Stimulated activated CD4-positive, alpha-beta T cell treated with anti-CD3 and anti-CD28 coated beads, Interleukin-1b, Interleukin-23, amount 100 ng/mL, for 24 hours (primary cell): ENCODE measurements around the gene SEC24A.
"Not testable (repeated sequence)": the region's sequence is repeated elsewhere in the genome, so short reads cannot be mapped to it uniquely, and the experiment has no call there.

ENCODE experiments used
- DNase-seq, 4 experiments: peaks; one replicate each; pipeline ENCODE4 v3.0.0-alpha.2; 2020; ENCODE audit warnings: low read depth in 4 of 4, low spot score in 1 of 4

The SEC24A gene

DNA sequence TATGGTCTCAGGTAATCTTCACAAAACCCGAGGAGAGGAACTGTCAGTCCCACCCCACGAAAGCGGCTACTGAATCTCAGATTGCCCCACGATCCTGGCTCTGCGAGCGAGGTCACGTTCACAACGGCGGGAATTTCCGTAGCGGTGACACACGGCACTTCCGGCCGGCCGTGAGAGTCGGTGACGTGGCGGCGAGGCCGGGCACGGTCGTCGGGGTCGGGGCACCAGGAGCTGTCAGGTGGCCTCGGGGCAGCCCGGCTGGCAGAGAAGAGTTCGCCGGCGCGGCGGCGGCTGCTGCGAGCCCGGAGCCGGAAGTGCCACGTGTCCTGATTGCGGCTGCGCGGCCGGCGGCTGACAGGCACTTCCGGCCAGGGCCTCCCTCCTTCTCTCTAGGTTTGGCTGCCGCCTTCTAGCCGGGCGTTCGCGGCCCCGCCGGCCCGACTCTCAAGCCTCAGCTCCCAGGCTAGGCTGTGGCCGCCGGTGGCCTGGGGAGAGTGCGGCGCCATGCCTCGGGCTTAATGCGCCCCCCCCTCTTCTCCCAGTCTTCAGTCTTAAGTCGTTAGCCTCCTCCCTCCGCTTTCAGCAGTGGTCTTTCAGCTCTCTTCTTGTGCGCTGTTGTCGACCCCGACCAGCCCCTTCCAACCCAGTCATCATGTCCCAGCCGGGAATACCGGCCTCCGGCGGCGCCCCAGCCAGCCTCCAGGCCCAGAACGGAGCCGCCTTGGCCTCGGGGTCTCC is at the start of gene SEC24A:
SEC24A (plus strand) TSS at position 361 of the 738 bp plus-strand sequence; CDS start at position 653, 292 bp downstream.
- DNase-seq, result peak; percentile 54 to 86 (median 70)

- not testable (repeated sequence) for DNase-seq
These were observed 48.8 kb upstream of the SEC24A start for GRCh38 chr5:134599820-134600219.

- no peak for DNase-seq
These were observed 48.0 kb upstream of the SEC24A start for GRCh38 chr5:134600600-134600999.

GRCh38 chr5:134603059-134603458 is 45.5 kb upstream of the SEC24A start:
- no peak for DNase-seq

DNA sequence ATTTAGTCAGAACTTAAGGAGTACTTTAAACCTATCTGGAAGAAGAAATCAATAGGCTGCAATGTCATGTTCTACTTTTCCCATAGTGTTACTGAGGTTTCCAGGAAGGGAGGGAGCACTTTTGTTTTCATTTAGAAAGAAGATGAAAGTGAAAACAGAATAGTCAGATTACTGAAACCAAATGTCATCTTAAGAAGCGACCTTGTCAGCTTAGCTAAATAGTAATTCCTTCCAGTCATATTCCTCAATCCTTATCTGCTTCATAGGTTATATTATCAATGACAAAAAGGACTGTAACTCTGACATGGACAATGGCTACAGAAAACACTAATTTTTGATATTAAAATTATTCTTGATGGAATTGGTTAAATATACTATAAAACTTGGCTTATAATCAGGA is 43.7 kb upstream of the SEC24A start:
- DNase-seq, result no peak

DNA sequence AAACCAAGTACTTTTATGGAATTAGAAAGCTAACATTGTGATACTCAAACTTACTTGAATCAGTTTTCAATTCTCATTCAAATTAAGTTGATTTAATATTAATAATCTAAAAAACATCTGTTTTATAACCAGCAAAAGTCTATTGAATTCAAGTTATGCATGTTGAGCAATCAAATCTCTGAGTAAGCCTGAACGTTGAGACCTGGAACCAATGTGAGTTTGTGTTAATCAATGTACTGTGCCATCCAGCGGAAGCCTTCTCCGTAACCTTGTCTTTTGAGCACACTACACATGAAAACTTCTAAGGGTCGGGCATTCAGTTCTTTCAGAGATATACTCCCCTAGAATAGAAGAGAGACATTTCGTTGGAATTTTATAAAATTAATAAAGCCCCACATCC is 41.9 kb upstream of the SEC24A start:
- DNase-seq, result no peak

DNA sequence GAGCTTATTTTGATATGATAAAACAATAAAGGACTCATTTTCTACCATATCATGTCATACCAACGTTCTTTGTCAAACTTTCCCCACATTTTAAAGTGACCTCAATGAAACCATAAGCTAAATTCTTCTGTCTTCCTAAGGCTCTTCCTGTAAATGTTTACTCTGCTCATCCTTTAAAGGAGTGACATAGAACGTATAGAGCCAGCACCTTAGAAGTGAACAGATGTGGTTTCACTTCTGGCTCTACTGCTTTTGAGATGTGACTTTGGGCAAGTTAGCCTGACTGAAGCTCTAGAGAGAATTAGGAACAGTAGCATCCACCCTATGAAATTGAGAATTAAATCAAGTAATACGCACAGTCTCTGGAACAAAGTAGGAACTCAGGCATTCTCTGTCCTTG is 40.0 kb upstream of the SEC24A start:
- no peak for DNase-seq

DNA sequence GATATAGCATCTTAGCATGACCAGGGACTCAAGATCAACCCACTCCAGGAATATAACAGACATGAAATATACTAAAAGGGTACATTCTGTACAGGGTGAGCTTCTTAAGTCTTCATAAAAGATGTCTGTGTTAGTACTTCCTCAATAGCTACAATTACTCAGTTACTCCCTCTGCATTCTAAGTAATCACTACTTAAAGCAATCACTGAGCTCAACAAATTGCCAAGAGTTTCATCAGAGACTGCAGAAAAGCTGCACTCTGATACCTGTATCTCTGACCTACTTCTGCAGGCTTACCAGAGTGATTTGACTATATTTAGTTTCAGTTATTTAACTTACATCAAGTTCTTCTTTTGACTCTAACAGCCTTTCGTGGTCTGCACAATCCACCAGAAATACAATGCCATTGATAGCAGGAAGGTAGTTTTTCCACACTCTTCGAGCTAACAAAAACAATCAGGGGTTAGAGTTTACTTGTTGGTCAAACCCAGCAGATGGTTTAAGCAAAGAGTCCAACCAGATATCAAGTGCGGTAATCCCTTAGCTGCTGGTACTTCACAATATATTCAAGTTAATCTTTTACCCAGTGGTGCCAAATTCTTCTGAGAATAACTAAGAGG is 39.2 kb upstream of the SEC24A start:
- no peak for DNase-seq

GRCh38 chr5:134610725-134611124 is 37.9 kb upstream of the SEC24A start:
- no peak for DNase-seq

- no peak for DNase-seq
These were observed 37.1 kb upstream of the SEC24A start for GRCh38 chr5:134611515-134611914.

- DNase-seq, result no peak
These were observed 34.0 kb upstream of the SEC24A start for GRCh38 chr5:134614450-134615085.

- DNase-seq, result no peak
These were observed 28.0 kb upstream of the SEC24A start for GRCh38 chr5:134620634-134621033.

DNA sequence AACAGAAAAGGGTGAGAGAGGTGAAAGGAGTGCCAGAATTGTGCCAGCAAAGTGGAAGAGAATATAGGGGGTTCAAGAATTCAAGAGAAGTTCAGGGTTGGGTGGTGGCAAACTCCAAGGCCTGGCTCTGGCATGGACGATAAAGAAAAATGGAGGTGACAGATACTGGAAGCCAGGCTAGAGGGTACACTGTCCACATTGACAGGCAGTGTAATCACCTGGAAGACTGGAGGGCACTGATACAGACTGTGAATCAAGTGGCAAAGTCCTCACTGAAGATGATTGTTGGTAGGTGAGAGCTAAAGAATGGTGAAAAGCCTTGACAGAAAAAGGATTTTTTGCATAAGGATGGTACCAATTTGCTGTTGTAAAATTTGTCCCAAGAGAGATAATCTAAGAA is 23.0 kb upstream of the SEC24A start:
- no peak for DNase-seq

GRCh38 chr5:134626369-134627014 is 22.1 kb upstream of the SEC24A start:
- DNase-seq, result no peak

- no peak for DNase-seq
These were observed 14.4 kb upstream of the SEC24A start for GRCh38 chr5:134634227-134634626.

DNA sequence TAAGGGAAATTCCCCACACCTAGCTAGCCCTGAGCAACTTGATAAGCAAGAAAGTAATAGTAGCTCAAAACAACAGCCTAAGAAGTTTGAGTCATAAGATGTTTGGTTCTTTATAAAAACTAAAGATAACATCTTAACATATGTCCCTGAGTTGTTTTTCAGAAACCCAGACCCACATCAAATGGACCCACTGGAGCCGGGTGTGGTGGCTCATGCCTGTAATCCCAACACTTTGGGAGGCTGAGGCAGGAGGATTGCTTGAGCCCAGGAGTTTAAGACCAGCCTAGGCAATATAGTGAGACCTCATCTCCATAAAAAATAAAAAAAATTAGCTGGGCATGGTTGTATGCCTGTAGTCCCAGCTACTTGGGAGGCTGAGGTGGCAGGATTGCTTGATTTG is 13.2 kb upstream of the SEC24A start:
- not testable (repeated sequence) for DNase-seq

- DNase-seq, result no peak
These were observed 11.4 kb upstream of the SEC24A start for GRCh38 chr5:134637116-134637721.

DNA sequence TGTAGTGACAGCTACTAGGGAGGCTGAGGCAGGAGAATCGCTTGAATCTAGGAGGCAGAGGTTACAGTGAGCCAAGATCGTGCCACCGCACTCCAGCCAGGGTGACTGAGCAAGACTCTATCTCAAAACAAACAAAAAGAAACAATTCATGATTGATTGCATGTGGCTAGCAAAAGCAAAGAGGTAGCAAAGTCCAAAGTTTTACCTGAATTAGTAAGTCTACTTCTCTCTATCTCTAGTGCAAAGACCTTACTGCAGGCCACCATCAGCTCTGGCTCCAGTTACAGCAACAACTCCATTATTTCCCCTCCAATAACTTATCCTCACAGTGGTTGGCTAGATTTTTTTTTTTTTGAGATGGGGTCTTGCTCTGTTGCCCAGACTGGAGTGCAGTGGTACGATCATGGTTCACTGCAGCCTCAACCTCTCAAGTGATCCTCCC is 9.8 kb upstream of the SEC24A start:
- no peak for DNase-seq

DNA sequence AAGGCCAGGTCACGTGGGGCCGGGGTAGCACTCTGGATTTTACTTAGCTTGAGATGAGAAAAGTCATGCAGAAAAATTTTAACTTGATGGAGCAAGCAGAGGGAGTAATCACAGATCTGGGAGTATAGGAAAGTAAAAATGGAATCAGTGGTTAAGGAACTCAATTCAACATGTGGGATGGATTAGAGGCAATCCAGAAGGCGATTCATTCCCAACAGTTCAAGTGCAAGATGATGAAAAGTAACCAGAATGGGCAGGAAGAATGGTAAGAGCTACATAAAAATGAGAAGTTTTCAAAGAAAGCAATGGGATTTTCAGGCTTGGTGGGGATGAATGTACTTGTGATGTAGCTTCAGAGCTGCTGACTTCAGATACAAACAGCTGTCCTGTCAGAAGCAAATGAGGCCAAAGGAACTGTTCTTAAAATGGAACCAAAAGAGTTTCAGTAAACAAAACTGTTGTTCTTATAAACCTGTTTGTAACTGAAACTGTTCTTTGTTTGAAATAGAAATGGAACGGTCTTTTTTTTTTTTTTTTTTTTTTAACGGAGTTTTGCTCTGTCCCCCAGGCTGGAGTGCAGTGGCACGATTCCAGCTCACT is 5.6 kb upstream of the SEC24A start:
- DNase-seq, result no peak

GRCh38 chr5:134647750-134648424 is 698 bp upstream of the SEC24A start:
- DNase-seq, result peak in 2 of 4 experiments; percentile 7 to 18
